Effector memory CD8-positive, alpha-beta T cell (primary cell): ENCODE measurements around the gene SPATA25.
A peak's percentile ranks its signal among the peaks of the same experiment; 100 is the strongest.
"Not testable (repeated sequence)": the region's sequence is repeated elsewhere in the genome, so short reads cannot be mapped to it uniquely, and the experiment has no call there.

Experiments used
- ATAC-seq: fragments of 150-1000 bp; cut with Tn5 transposase; replicated peaks from 2 replicates; pipeline ENCODE4 v1.10.0; 2021; ENCODE audit warnings: mild to moderate bottlenecking, moderate library complexity
- DNase-seq, 3 experiments: peaks; one replicate each; pipeline ENCODE4 v3.0.0; 2021
- H3K27ac Mint-ChIP-seq, 2 donors: one replicate each; pipeline ENCODE4 v1.8.0; 2022; ENCODE audit warnings: mild to moderate bottlenecking in 2 of 2, mixed read lengths in 2 of 2, moderate library complexity in 2 of 2
- H3K27me3 Mint-ChIP-seq, 2 donors: one replicate each; pipeline ENCODE4 v1.8.0; 2022; ENCODE audit warnings: mixed read lengths in 2 of 2
- H3K36me3 Mint-ChIP-seq: one replicate; pipeline ENCODE4 v1.8.0; 2022; ENCODE audit warnings: mild to moderate bottlenecking, moderate library complexity, mixed read lengths; ENCODE audit not compliant: insufficient read depth
- H3K4me1 Mint-ChIP-seq, 2 donors: one replicate each; pipeline ENCODE4 v1.8.0; 2022; ENCODE audit warnings: low read depth in 2 of 2, mixed read lengths in 2 of 2
- H3K4me3 Mint-ChIP-seq, 2 donors: one replicate each; pipeline ENCODE4 v1.8.0; 2022; ENCODE audit warnings: mild to moderate bottlenecking in 2 of 2, mixed read lengths in 2 of 2, moderate library complexity in 2 of 2
- H3K9me3 Mint-ChIP-seq, 2 donors: one replicate each; pipeline ENCODE4 v1.8.0; 2022; ENCODE audit warnings: mixed read lengths in 2 of 2
- total RNA-seq, 9 experiments: gene quantifications; one replicate each; lab custom pipeline; 2026; lab: John Stamatoyannopoulos, UW

The SPATA25 gene, protein sequence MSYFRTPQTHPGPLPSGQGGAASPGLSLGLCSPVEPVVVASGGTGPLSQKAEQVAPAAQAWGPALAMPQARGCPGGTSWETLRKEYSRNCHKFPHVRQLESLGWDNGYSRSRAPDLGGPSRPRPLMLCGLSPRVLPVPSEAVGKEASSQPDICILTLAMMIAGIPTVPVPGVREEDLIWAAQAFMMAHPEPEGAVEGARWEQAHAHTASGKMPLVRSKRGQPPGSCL
- 0.37 to 3.0 (median 0.74) reads per million in 9 experiments for total RNA-seq

DNA sequence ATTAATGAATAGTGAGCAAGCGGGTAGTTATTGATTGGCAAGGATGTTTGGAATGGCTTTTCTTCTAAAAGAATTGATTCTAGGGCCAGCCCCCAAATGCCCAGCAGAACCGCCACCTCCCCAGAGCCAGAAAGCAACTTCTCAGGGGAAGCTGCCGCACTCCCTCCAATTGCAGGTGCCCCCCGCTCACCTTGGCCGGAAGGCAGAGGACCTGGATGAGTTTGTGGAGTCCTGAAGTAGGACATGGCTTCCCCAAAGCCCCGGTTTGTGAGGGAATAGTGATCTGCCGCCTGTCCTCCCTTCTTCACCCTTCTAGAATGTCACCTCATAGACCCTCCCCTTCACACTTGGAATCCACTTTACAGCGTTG is at the start of gene SPATA25:
Gene SPATA25 (minus strand): TSS at position 277 of the 370 bp plus-strand sequence. CDS start 32 bp downstream, at position 245.
- DNase-seq (no peak), ATAC-seq (no peak)
- H3K36me3 Mint-ChIP-seq, result peaks cover 26% of the 10 kb centered on the region
- H3K4me1 Mint-ChIP-seq, result peaks cover 23 to 26% of the 10 kb centered on the region in 2 donors
- H3K27ac Mint-ChIP-seq, result peak within 1 kb of the TSS in 1 of 2 donors; percentile 35
- no peaks in the 10 kb centered on the region for H3K27me3 Mint-ChIP-seq
- H3K9me3 Mint-ChIP-seq, result no peaks in the 10 kb centered on the region
- H3K4me3 Mint-ChIP-seq, result no peak within 1 kb of the TSS

DNA sequence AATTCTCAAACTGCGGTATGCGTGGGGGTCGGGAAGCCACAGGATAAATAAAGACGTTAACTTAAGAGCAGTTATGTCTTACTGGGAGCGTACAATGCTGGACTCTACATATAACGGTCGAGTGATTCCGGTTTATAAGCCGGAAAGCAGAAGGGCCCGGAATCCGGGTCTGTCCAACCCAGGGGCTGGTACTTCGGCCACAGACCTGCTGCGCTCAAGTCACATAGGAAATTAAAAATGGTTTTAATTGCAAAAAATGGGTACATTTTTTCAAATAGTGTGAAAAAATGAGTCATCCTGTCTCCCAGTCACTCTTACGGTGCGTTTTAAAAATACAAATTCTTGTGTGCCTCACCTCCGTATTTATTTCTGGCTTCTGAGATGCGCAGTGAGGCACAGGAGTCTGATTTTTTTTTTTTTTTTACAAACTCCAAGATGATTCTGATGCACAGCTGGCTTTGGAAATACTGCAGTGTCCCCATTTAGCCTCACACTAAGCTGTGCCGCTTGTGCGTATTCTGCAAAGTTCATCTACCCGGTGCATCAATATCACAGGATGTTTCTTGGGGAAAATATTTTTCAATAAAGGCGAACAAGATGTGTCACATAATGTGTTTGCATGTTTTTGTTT is 48.1 kb upstream of the SPATA25 start:
- Mint-ChIP-seq H3K4me3 (peak overlapping the region; percentile 98 to 99), H3K27me3 (no peaks in the 10 kb centered on the region), H3K36me3 (peaks cover 66% of the 10 kb centered on the region), H3K9me3 (no peaks in the 10 kb centered on the region), H3K27ac (peak overlapping the region; percentile 97 to 99), H3K4me1 (peaks cover 21 to 24% of the 10 kb centered on the region in 2 donors)
- DNase-seq, result no peak
- no peak for ATAC-seq

DNA sequence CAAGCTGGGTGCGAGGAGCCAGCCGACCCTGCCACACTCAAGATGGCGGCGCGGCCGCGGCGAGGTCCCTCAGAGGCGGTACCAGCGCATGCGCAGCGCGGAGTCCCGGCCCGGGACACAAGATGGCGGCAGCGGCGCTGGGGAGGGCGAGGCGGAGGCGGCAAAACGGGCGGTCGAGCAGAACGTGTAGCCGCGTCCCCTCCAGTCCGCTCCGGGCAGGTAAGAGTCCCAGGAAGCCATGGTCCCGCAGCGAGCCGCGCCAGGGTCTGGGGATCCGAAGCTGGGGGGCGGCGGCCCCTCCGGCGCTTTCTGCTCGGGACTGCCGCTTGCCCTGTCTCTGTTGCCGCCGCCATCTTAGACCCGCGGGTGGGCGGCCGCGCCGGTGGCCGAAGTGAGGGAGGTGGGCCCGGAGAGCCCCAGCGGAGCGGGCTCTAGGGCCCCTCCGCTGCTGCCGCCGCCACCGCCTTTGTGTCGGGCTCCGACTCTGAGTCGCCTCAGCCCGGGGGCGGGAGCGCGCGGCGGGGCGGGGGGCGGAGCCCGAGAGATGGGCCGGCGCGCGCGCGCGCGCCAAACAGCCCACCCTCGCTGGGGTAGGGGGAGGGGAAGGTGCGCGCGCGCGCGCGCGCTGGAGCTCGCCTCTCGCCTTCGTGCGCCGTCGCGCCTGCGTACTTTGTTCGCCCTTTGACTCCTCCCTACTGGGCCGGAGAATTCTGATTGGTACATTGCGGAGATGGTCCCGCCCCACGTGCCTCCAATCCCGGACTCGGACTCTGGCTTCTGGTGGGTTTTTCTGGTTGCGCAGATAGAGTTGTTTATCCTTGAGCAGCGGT is 47.4 kb upstream of the SPATA25 start, which contains the start of gene PCIF1:
Gene PCIF1 (plus strand): TSS at position 98 of the 830 bp plus-strand sequence. CDS start 4,317 bp downstream, outside the sequence.
- peaks cover 21 to 24% of the 10 kb centered on the region in 2 donors for H3K4me1 Mint-ChIP-seq
- peak; percentile 78 for ATAC-seq
- peak within 1 kb of the TSS; percentile 97 to 99 for H3K27ac Mint-ChIP-seq

DNA sequence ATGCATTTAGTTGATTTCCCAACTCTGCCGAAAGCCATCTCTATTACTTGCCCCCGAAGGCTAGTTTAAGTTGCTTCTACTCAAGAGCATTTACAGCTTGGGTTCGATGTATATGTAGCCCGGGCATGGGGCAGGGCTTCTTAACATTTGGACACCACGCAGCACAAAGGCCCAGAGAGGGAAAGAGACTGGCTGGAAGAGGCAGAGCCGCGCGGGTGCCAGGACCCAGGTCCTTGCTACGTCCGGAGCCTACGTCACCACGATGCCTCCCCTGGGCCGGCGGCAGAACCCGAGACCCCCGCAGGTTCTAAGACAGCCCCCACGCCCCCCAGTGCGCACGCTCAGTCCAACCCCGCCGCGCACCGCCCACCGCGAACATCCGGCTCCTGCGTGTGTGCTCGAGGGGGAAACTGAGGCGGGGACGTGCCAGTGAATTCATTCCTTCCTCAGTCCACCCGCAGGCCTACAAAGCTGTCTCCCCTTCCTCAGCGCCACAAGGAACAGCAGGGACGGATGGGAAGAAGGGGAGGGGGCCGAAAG is 46.7 kb upstream of the SPATA25 start:
- H3K4me1 Mint-ChIP-seq, result peaks cover 21% of the 10 kb centered on the region in 2 donors
- no peaks in the 10 kb centered on the region for H3K9me3 Mint-ChIP-seq
- peak overlapping the region; percentile 98 to 99 for H3K4me3 Mint-ChIP-seq
- ATAC-seq (peak; percentile 4), DNase-seq (peak in 2 of 3 experiments; percentile 18 to 40)
- H3K36me3 Mint-ChIP-seq, result peaks cover 53% of the 10 kb centered on the region
- no peaks in the 10 kb centered on the region for H3K27me3 Mint-ChIP-seq
- peak overlapping the region; percentile 97 to 99 for H3K27ac Mint-ChIP-seq

More for the DNA sequence above, 47.4 kb upstream of the SPATA25 start, which contains the start of gene PCIF1:
- DNase-seq, result peak; percentile 99
- no peaks in the 10 kb centered on the region for H3K9me3 Mint-ChIP-seq
- no peaks in the 10 kb centered on the region for H3K27me3 Mint-ChIP-seq
- H3K36me3 Mint-ChIP-seq, result peaks cover 60% of the 10 kb centered on the region
- H3K4me3 Mint-ChIP-seq, result peak within 1 kb of the TSS; percentile 98 to 99

DNA sequence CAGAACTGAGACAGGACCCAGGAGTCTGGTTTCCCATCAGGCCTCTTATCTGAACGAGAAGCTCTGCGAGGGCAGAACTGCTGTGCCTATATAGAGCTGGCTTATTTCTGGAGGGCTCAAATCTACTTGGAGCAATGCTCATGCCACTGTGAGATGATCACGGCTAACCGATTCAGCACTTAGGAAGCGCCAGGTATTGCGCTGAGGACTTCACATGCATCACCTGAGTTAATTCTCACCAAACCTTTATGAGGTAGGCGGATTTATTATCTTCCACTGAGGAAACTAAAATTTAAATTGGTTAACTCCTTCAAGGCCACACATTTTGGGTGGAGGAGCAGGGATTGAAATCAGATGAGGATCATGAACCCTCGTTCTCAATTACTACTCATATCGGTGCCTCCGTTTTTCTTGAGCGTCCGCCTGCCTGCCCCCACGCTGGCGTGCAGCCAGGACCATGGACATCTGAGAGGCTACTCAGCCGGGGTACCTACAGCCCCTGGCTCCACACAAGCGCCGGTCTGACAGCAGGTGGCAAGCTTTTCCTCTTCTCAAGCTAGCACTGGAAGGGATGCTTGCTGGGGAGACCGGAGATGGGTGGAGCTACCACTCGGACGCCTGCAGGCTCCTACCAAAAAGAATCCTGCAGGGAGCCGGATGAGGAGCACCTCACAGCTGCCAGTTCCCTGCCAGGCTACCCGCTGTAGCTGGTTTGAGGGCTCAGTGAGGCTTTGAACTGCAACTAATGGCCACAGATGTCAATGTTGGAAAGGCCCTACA is 46.0 kb upstream of the SPATA25 start:
- H3K9me3 Mint-ChIP-seq, result no peaks in the 10 kb centered on the region
- peaks cover 47% of the 10 kb centered on the region for H3K36me3 Mint-ChIP-seq
- DNase-seq (peak; percentile 25 to 40 (median 28)), ATAC-seq (no peak)
- peaks cover 17 to 19% of the 10 kb centered on the region in 2 donors for H3K4me1 Mint-ChIP-seq
- H3K27ac Mint-ChIP-seq, result peak overlapping the region; percentile 97 to 99
- peak overlapping the region; percentile 98 to 99 for H3K4me3 Mint-ChIP-seq
- no peaks in the 10 kb centered on the region for H3K27me3 Mint-ChIP-seq

DNA sequence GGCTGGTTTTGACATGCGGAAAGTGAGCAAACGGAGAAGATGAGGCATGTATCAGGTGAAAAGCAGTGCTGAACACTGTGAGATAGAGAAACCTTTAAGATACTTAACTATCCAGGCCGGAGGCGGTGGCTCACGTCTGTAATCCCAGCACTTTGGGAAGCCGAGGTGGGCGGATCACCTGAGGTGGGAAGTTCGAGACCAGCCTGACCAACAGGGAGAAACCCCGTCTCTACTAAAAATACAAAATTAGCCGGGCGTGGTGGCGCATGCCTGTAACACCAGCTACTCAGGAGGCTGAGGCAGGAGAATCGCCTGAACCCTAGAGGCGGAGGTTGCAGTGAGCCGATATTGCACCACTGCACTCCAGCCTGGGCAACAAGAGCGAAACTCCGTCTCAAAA is 44.3 kb upstream of the SPATA25 start:
- not testable (repeated sequence) for H3K27ac Mint-ChIP-seq, H3K4me3 Mint-ChIP-seq

DNA sequence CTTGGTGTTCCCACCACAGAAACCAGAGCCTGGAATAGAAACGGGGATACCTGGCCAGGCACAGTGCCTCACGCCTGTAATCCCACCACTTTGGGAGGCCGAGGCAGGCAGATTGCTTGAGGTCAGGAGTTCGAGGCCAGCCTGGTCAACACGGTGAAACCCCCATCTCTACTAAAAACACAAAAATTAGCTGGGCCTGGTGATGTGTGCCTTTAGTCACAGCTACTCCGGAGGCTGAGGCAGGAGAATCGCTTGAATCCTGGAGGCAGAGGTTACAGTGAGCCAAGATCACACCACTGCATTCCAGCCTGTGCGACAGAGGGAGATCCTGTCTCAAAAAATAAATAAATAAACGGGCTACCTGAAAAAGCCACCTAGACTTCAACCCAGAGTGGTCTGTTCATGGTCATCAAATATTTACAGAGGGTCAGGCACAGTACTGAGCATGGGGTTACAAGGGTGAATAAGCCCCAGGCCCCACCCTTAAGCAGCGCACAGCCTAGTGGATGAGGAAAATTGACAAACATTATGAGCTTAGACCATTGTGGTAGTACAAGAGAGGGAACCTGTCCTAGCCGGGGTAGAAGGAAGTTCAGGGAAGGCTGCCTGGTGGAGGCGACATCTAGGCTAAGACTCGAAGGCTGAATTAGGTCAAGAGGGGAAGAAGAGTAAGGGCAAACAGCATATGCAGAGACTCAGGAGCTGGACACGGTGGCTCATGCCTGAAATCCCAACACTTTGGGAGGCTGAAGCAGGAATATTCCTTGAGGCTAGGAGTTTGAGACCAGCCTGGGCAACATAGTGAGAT is 39.9 kb upstream of the SPATA25 start:
- no peak overlapping the region for H3K4me3 Mint-ChIP-seq
- no peak for ATAC-seq
- H3K27me3 Mint-ChIP-seq, result peaks cover 0 to 6% of the 10 kb centered on the region in 2 donors
- peak overlapping the region in 1 of 2 donors; percentile 63 for H3K27ac Mint-ChIP-seq
- no peaks in the 10 kb centered on the region for H3K4me1 Mint-ChIP-seq
- peaks cover 3% of the 10 kb centered on the region for H3K36me3 Mint-ChIP-seq
- no peaks in the 10 kb centered on the region for H3K9me3 Mint-ChIP-seq
- DNase-seq, result no peak

More for the DNA sequence above, 44.3 kb upstream of the SPATA25 start:
- DNase-seq, ATAC-seq, H3K27me3 Mint-ChIP-seq, H3K9me3 Mint-ChIP-seq, H3K4me1 Mint-ChIP-seq: not testable (repeated sequence)
- peaks cover 34% of the 10 kb centered on the region for H3K36me3 Mint-ChIP-seq

DNA sequence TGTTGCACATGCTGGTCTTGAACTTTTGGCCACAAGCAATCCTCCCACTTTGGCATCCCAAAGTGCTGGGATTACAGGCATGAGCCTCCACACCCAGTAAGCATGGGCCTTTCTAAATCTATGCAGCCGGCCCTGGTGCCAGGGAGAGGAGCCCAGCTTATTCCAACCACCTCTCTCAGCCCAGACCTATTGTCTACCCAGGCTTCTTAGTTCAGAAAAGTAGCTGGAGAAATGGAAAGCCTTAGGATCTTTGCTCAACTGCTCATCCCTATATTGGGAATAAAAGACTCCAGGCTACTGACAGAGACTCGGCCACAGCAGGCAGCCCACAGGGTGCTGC is 39.3 kb upstream of the SPATA25 start:
- Mint-ChIP-seq H3K4me1 (no peaks in the 10 kb centered on the region), H3K27ac (no peak overlapping the region), H3K9me3 (no peaks in the 10 kb centered on the region), H3K36me3 (peaks cover 3% of the 10 kb centered on the region), H3K27me3 (peaks cover 5 to 12% of the 10 kb centered on the region in 2 donors), H3K4me3 (no peak overlapping the region)
- DNase-seq (no peak), ATAC-seq (no peak)

DNA sequence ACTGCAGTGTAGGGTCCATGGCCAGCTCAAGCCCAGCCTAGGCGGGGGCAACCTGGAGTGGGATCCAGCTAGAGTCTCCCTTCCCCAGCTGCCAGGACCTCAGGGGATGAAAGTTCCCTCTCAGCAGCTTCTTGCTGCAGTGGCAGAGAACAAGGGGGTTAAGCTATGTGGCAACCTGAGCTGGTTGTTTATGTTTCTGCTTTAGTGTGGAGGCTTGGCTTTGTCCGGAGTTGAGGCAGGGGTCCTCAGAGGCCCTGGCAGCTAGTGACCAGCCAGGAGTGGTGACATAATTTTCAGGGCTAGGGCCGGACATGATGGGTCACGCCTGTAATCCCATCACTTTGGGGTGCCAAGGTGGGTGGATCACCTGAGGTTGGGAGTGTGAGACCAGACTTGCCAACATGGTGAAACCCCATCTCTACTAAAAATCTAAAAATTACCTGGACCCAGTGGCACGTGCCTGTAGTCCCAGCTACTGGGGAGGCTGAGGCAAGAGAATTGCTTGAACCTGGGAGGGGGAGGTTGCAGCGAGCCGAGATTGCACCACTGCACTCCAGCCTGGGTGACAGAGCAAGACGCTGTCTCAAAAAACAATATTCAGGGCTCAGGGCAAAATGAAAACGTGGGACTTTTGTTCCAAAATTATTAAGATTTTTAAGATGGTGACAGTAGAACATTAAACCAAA is 38.5 kb upstream of the SPATA25 start:
- DNase-seq, result no peak
- no peaks in the 10 kb centered on the region for H3K9me3 Mint-ChIP-seq
- no peak overlapping the region for H3K27ac Mint-ChIP-seq
- no peak for ATAC-seq
- H3K4me3 Mint-ChIP-seq, result no peak overlapping the region
- peaks cover 3% of the 10 kb centered on the region for H3K36me3 Mint-ChIP-seq
- H3K4me1 Mint-ChIP-seq, result no peaks in the 10 kb centered on the region
- H3K27me3 Mint-ChIP-seq, result peaks cover 12 to 19% of the 10 kb centered on the region in 2 donors

DNA sequence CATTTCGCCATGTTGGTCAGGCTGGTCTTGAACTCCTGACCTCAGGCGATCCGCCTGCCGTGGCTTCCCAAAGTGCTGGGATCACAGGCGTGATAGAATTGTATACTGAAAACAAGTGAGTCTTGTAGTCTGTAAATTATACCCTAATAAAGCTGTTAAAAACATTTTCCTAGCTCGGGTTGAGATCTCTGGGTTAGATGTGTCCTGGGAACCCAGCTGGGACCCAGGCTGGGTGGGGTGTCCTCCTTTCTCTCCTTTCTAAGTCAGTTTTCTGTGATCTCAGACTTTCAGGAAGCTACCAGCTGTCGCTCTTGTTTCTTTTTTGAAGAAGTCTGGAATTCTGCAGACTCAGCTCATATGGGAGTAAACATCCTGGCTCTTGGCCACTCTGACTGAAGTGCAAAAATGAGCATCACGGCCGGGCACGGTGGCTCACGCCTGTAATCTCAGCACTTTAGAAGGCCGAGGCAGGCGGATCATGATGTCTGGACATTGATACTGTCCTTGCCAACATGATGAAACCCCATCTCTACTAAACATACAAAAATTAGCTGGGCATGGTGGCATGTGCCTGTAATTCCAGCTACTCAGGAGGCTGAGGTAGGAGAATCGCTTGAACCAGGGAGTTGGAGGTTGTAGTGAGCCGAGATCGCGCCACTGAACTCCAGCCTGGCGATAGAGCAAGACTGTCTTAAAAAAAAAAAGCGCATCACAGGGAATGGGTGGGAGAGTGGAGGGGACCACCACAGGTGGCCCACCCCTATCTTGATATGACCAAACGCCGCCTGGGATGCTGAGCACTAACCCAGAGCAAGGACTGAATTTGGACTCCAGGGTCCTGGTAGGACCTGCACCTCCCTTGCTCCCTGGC is 37.2 kb upstream of the SPATA25 start:
- DNase-seq, result no peak
- no peak overlapping the region for H3K4me3 Mint-ChIP-seq
- no peaks in the 10 kb centered on the region for H3K9me3 Mint-ChIP-seq
- H3K4me1 Mint-ChIP-seq, result no peaks in the 10 kb centered on the region
- ATAC-seq, result no peak
- H3K27ac Mint-ChIP-seq, result no peak overlapping the region
- H3K36me3 Mint-ChIP-seq, result peaks cover 3% of the 10 kb centered on the region
- peaks cover 23 to 33% of the 10 kb centered on the region in 2 donors for H3K27me3 Mint-ChIP-seq
